Coronary artery (tissue), 2 donors: Measurements from ENCODE around the gene PFKFB4.

Source experiments
- DNase-seq: peaks from one replicate; pipeline ENCODE4 v3.0.0-alpha.2; 2017; ENCODE audit warnings: low spot score
- H3K27ac ChIP-seq, 2 donors: fragments of 200-600 bp; sonication (generic); one replicate each; pipeline ENCODE4 v1.5.1; 2016 to 2019
- H3K4me3 ChIP-seq: fragments of 200-600 bp; sonication (generic); 2 replicates; pipeline ENCODE4 v1.5.1; 2016; ENCODE audit warnings: mild to moderate bottlenecking, moderate library complexity
- TF ChIP-seq, protein P1 (sequence below): fragments of 200-600 bp; sonication (generic); IDR thresholded peaks from one replicate; pipeline ENCODE4 v1.5.1; 2019; ENCODE audit warnings: antibody characterized with exemption

The PFKFB4 gene

DNA sequence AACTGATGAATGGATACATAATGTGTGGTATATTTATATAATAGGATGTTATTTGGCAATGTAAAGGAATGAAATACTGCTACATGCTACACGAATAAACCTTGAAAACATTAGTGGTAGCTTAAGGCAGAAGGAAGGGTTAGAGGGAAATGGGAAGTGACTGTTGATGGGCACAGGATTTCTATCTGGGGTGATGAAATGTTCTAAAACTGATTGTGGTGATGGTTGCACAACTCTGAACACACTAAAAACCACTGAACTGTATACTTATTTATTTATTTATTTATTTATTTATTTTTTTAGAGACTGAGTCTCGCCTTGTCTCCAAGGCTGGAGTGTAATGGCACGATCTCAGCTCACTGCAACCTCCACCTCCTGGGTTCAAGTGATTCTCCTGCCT, 27.8 kb downstream of the PFKFB4 start:
- H3K27ac ChIP-seq, result no peak overlapping the region
- TF ChIP-seq, protein P1, sequence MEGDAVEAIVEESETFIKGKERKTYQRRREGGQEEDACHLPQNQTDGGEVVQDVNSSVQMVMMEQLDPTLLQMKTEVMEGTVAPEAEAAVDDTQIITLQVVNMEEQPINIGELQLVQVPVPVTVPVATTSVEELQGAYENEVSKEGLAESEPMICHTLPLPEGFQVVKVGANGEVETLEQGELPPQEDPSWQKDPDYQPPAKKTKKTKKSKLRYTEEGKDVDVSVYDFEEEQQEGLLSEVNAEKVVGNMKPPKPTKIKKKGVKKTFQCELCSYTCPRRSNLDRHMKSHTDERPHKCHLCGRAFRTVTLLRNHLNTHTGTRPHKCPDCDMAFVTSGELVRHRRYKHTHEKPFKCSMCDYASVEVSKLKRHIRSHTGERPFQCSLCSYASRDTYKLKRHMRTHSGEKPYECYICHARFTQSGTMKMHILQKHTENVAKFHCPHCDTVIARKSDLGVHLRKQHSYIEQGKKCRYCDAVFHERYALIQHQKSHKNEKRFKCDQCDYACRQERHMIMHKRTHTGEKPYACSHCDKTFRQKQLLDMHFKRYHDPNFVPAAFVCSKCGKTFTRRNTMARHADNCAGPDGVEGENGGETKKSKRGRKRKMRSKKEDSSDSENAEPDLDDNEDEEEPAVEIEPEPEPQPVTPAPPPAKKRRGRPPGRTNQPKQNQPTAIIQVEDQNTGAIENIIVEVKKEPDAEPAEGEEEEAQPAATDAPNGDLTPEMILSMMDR, result no peak
- no peak overlapping the region for H3K4me3 ChIP-seq
- no peak for DNase-seq

DNA sequence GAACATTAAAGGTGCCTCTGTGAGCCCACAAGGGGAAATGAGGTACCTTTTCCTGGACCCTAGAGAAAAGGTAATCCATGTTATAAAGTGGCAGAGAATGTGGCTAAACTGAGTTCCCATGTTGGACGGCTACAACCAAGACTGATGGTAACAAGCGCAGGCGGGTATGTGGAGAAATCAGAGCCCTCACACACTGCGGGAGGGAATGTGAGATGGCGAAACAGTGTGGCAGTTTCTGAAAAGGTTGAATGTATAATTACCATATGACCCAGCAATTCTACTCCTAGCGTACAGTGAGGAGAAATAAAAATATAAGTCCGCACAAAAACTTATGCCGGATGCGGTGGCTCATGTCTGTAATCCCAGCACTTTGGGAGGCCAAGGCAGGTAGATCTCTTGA, 28.6 kb downstream of the PFKFB4 start:
- no peak overlapping the region for H3K27ac ChIP-seq
- no peak overlapping the region for H3K4me3 ChIP-seq
- TF ChIP-seq, protein P1, result no peak
- DNase-seq, result no peak

DNA sequence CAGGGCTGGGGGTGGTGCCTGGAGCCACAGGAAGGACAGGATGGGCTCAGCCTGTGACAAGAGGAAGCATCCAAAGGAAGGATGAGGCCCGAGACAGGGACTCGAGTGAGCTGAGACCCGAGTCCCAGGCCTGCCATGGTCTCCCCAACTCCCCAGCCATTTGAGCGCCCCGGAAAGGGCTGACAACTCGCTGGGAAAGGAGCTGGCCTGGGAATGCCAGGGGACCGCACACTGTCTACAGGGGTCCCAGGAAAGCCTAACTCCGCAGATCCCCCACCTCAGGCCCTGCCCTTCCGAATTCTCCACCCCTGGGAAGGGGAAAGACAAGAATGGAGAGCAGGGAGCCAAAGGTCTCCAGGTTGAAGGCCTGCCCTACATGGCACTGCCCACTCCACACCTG, 31.6 kb downstream of the PFKFB4 start:
- TF ChIP-seq, protein P1, result no peak
- no peak for DNase-seq
- no peak overlapping the region for H3K4me3 ChIP-seq
- no peak overlapping the region for H3K27ac ChIP-seq

DNA sequence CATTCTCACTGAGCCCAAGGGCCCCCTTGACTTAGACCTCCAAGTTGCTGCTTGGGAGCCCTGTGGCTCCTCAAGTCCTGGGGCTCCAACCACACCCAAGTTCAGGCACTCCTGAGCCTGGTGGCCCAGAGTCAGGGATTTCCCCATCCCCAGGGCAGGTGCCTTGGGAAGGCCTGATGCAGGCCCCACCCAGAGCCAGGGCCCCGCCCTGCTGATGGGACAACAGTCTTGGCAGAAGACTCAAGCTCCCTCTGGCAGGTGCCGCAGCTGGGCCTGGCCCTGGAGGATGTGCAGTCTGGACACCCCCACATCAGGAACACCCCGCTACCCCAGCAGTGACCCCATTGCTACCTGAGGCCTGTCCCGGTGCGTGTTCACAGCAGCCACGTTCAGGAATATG, 35.0 kb downstream of the PFKFB4 start:
- TF ChIP-seq, protein P1, result no peak
- no peak for DNase-seq
- Histone ChIP-seq H3K4me3 (no peak overlapping the region), H3K27ac (no peak overlapping the region)

DNA sequence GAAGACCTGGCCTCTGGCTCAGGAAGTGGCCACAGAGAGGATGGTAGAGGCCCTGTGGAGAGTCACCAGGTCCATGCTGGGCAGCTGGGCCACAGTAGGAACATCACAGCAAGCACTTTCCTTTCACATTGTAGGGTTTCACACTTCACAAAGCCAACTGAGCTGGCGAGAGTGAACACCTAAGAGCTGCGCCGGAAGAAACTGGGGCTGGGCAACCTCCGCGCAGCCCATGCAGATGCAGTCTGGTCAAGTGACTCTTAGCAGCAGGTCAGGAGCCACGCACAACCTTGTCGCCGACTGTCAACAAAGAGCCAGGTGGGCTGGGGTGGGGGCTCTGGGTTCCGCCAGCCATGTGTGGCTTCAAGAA, 37.3 kb downstream of the PFKFB4 start:
- Histone ChIP-seq H3K4me3 (no peak overlapping the region), H3K27ac (no peak overlapping the region)
- no peak for DNase-seq
- TF ChIP-seq, protein P1, result no peak

DNA sequence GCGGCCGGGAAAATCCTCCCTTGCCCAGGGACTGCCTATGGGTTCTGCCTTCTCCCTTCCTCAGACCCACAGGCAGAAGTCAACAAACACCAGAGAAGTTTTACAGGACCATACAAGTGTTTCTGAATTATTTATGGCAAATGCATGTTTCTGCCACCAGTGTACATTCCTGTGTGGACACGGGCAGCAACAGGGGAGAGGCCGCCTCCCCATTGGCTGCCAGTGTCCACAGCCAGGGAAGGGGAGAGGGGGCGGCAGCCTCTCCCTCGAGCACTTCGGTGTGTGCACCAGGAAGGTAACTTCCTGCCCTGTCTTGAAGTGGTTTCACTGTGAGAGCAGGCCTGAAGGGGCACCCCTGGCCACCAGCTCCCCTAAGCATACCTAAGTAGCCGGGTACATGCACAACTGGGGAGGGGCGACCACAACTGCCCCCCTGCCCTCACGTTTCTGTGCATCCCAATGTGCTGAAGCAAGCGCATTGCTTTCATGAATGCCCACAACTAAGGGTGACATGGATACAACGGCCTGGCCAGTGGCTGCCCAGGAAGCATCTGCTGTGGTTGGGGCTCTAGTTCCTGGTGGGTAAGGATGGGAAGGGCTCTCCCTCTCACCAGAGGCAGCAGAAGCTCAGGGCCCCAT, 37.8 kb downstream of the PFKFB4 start:
- no peak for DNase-seq
- TF ChIP-seq, protein P1, result no peak
- H3K4me3 ChIP-seq, result no peak overlapping the region
- H3K27ac ChIP-seq, result no peak overlapping the region

DNA sequence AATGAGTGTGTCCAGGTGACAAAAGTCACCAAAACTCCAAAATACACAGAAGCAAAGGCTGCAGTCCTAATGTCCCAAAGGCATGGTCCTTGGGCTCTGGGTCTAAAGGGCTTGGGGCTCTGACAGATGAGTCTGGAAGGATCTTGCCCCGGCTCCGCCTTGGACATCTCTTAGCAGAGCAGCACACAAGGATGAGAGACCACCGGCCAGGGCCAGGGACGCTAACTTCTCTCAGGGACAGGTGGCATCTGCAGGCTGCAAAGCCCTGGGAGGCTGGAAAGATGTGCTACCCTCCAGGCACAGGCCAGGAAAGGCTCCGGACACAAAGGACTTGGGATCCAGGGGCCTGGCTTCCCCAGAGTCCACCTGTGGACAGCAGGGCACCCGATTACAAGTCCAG, 38.5 kb downstream of the PFKFB4 start:
- Histone ChIP-seq H3K4me3 (no peak overlapping the region), H3K27ac (no peak overlapping the region)
- no peak for DNase-seq
- TF ChIP-seq, protein P1, result no peak
